GM23338 (cell line): Measurements from ENCODE around the gene DAO.

Experiments used
- CREB1 ChIP-seq: fragments of 250-450 bp; sonication (Bioruptor Pico); IDR thresholded peaks from 2 replicates; pipeline ENCODE4 v1.5.0; 2020; ENCODE audit warnings: low read depth, mild to moderate bottlenecking, moderate library complexity
- EZH2 ChIP-seq: fragments of 200-600 bp; sonication (generic); IDR thresholded peaks from one replicate; pipeline ENCODE4 v1.8.0; 2017; ENCODE audit warnings: antibody characterized with exemption, mild to moderate bottlenecking, low read depth; ENCODE audit not compliant: unreplicated experiment
- EZH2phosphoT487 ChIP-seq: fragments of 200-600 bp; sonication (generic); IDR thresholded peaks from one replicate; pipeline ENCODE4 v1.8.1; 2018; ENCODE audit warnings: antibody characterized with exemption; ENCODE audit not compliant: unreplicated experiment
- JUNB ChIP-seq: IDR thresholded peaks from one replicate; pipeline ENCODE4 v1.6.1; 2016; ENCODE audit warnings: antibody characterized with exemption; ENCODE audit not compliant: unreplicated experiment
- NANOG ChIP-seq: IDR thresholded peaks from 2 replicates; pipeline ENCODE4 v1.6.1; 2016; ENCODE audit warnings: antibody characterized with exemption, borderline replicate concordance
- POLR2AphosphoS5 ChIP-seq: IDR thresholded peaks from 2 replicates; pipeline ENCODE4 v1.6.1; 2016; ENCODE audit warnings: antibody characterized with exemption, low read depth
- REST ChIP-seq: IDR thresholded peaks from one replicate; pipeline ENCODE4 v1.6.1; 2018; ENCODE audit warnings: antibody characterized with exemption; ENCODE audit not compliant: unreplicated experiment
- STAT1 ChIP-seq: IDR thresholded peaks from one replicate; pipeline ENCODE4 v1.6.1; 2016; ENCODE audit warnings: antibody characterized with exemption; ENCODE audit not compliant: unreplicated experiment
- ZNF114 ChIP-seq: fragments of 250-450 bp; sonication (Bioruptor Pico); IDR thresholded peaks from 2 replicates; pipeline ENCODE4 v1.5.0; 2020; ENCODE audit warnings: mild to moderate bottlenecking, moderate library complexity
- ZNF462 ChIP-seq: fragments of 250-450 bp; sonication (Bioruptor Pico); IDR thresholded peaks from 2 replicates; pipeline ENCODE4 v1.5.0; 2020; ENCODE audit warnings: mild to moderate bottlenecking, moderate library complexity
- TF ChIP-seq, protein P1 (sequence below), 2 experiments: fragments of 200-600 bp in 1 of 2; sonication (generic) in 1 of 2; conservative IDR thresholded peaks; 2 replicates each; pipeline versions ENCODE4 v1.5.1 to v1.6.1; 2016 to 2017; ENCODE audit warnings: antibody characterized with exemption in 2 of 2, low read depth in 2 of 2, mild to moderate bottlenecking in 2 of 2, moderate library complexity in 1 of 2
- TF ChIP-seq, protein P2 (sequence below): IDR thresholded peaks from 2 replicates; pipeline ENCODE4 v1.6.1; 2016; ENCODE audit warnings: antibody characterized with exemption

DNA sequence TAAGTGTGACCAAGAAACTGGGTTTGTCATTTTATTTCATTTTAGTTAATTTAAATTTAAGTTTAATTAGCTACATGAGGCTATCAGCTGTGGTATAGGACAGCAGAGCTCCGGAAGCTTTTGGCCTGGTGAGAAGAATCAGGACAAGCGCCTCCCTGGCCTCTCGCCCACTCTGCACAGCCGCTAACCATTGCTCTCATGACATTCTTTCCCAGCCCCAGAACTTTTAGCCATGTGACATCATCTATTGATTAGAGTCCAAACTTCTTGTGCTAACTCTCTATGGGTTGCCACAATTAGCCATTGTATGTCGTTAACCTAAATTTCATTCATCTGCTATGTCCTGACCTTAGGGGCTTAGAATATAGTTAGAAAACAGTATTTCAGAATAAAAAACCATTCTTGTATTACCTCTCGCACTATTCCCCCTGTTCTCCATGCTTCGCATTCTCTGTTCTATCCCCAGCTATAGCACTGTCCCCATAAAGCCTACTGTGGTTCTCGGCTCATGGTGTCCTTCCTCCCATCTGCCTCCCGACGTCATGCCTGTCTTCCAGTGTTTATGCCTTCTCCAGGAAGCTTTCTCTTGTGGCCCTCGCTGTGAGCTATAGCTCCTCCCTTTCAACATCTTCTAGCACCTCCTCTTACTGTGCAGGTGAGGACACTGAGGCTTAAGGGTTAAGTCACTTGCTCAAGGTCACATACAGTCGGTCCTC lies 46.0 kb upstream of the DAO start:
- TF ChIP-seq, protein P1, sequence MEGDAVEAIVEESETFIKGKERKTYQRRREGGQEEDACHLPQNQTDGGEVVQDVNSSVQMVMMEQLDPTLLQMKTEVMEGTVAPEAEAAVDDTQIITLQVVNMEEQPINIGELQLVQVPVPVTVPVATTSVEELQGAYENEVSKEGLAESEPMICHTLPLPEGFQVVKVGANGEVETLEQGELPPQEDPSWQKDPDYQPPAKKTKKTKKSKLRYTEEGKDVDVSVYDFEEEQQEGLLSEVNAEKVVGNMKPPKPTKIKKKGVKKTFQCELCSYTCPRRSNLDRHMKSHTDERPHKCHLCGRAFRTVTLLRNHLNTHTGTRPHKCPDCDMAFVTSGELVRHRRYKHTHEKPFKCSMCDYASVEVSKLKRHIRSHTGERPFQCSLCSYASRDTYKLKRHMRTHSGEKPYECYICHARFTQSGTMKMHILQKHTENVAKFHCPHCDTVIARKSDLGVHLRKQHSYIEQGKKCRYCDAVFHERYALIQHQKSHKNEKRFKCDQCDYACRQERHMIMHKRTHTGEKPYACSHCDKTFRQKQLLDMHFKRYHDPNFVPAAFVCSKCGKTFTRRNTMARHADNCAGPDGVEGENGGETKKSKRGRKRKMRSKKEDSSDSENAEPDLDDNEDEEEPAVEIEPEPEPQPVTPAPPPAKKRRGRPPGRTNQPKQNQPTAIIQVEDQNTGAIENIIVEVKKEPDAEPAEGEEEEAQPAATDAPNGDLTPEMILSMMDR (conservative IDR thresholded peaks at IDR 0.05; ENCODE audit: low read depth in 2 of 2), result no peak
- TF ChIP-seq POLR2AphosphoS5 (no peak), EZH2 (no peak), JUNB (no peak), EZH2phosphoT487 (no peak), REST (no peak), STAT1 (no peak), ZNF114 (CRISPR knock-in tag) (no peak), ZNF462 (CRISPR knock-in tag) (no peak), CREB1 (CRISPR knock-in tag) (no peak), NANOG (no peak)
- TF ChIP-seq, protein P2, sequence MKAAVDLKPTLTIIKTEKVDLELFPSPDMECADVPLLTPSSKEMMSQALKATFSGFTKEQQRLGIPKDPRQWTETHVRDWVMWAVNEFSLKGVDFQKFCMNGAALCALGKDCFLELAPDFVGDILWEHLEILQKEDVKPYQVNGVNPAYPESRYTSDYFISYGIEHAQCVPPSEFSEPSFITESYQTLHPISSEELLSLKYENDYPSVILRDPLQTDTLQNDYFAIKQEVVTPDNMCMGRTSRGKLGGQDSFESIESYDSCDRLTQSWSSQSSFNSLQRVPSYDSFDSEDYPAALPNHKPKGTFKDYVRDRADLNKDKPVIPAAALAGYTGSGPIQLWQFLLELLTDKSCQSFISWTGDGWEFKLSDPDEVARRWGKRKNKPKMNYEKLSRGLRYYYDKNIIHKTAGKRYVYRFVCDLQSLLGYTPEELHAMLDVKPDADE, result no peak
